ENCODE measurements around the gene FAM227B.
"Not testable (repeated sequence)": the region's sequence is repeated elsewhere in the genome, so short reads cannot be mapped to it uniquely, and the experiment has no call there.

FAM227B gene

GRCh38 chr15:49366496-49366895 is 254.1 kb downstream of the FAM227B start:
- no peak for DNase-seq

DNA sequence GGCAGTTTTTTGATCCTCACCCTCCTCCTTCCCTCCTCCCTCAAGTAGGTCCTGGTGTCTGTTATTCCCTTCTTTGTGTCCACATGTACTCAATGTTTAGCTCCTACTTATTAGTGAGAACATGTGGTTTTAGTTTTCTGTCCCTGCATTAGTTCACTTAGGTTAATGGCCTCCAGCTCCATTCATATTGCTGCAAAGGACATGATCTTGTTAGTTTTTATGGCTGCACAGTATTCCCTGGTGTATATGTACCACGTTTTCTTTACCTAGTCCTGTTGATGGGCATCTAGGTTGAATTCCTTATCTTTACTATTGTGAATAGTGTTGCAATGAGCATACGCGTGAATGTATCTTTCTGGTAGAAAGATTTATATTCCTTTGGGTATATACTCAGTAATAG is 259.2 kb downstream of the FAM227B start:
- DNase-seq = no peak

DNA sequence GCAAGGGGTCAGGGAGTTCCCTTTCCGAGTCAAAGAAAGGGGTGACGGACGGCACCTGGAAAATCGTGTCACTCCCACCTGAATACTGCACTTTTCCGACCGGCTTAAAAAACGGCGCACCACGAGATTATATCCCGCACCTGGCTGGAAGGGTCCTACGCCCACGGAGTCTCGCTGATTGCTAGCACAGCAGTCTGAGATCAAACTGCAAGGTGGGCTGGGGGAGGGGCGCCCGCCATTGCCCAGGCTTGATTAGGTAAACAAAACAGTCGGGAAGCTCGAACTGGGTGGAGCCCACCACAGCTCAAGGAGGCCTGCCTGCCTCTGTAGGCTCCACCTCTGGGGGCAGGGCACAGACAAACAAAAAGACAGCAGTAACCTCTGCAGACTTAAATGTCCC is 266.2 kb downstream of the FAM227B start:
- DNase-seq = not testable (repeated sequence)

DNA sequence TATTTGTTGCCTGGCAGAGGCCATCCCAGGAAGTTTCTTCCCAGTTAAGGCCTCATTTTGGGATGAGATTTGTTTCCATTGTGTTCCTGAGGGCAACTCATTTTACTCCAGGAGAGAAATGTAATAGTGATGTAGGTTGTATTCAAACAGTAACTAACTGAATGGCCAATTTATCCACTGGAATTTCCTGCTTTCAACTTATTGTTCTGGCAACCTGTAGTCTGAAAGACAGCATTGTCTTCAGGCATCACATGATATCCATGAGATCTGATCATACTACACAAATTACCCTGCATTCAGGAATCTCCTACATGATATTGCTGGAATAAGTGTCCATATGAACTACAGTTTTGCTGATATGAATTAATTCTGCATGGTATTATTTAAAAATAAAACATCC is 277.1 kb downstream of the FAM227B start:
- DNase-seq = no peak

- DNase-seq = no peak
Observed at GRCh38 chr15:49339656-49340055, 281.0 kb downstream of the FAM227B start.

GRCh38 chr15:49331951-49332350 is 288.7 kb downstream of the FAM227B start:
- DNase-seq = no peak

- no peak for DNase-seq
Observed at GRCh38 chr15:49331442-49331841, 289.2 kb downstream of the FAM227B start.

DNA sequence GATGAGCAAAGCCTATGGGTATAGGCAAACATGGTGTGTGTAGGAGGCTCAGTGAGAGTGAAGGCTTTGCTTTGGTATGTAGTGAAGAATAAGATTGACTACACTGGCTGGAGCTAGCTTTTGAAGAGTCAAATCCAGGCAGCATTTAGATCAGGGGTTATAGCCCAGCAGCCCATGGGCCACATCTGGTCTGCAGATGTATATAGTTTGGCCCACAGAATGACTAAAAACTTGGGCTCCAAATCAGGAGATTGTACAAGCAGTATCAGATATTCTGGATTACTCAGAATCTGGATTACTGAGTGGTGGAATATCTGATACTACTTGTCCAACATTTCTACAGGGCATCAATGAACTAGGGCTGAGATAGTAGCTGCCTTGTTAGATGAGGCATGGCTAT is 290.5 kb downstream of the FAM227B start:
- no peak for DNase-seq

- no peak for DNase-seq
Observed at GRCh38 chr15:49328941-49329340, 291.7 kb downstream of the FAM227B start.

DNA sequence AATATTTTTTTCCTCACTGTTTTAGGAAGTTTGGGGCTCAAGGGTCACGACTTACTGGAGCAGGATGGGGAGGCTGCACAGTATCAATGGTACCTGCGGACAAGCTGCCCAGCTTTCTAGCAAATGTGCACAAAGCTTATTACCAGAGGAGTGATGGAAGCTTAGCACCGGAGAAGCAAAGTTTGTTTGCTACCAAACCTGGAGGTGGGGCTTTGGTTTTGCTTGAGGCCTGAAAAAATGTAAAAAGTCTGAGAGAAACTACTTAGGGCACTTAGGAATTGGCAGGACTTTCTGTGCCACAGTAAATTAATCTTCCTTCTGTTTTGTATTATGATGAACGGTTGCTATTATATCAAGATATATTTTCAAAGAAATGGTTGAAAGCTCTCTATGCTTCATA is 292.7 kb downstream of the FAM227B start:
- DNase-seq = no peak

- no peak for DNase-seq
Observed at GRCh38 chr15:49323207-49323606, 297.4 kb downstream of the FAM227B start.

DNA sequence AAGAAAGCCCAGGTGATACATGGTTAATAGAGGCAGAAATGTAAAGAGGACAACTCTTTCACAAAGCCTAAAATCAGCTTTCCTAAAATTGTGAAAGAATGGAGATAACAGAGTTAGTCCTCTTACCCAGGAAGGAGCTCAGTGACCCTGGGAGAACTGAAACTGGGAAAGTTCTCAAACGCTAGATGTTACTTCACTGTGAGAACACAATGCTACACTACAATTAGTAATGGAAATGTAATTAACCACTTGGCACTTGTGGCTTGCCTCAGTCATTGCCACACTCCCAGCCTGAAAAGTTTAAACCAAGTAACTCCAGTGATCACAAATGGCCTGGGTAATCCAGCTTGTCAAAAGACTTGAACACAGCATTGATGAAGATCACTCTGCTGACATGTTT is 300.3 kb downstream of the FAM227B start:
- DNase-seq = no peak

DNA sequence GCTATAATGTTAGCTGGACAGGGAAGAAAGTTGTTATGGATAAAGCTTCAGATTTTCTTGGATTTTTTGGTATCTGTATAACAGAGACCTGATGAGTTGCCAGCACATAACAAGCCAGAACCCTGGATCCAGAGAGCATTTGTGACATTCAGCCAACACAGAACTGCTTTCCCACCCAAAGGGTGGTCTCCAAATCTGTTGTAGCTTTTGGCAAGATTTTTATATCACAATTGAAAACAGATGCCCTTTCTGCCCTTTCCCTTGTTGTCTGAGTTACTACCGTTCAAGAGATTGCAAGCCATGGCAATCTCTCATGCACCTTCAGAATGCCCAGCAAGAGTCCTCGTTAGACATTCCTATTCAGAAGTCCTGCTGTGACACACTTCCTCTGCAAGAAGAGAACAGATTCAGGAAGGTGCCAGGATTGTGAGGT is 305.2 kb downstream of the FAM227B start:
- no peak for DNase-seq

- DNase-seq = no peak
Observed at GRCh38 chr15:49314716-49315115, 305.9 kb downstream of the FAM227B start.

DNA sequence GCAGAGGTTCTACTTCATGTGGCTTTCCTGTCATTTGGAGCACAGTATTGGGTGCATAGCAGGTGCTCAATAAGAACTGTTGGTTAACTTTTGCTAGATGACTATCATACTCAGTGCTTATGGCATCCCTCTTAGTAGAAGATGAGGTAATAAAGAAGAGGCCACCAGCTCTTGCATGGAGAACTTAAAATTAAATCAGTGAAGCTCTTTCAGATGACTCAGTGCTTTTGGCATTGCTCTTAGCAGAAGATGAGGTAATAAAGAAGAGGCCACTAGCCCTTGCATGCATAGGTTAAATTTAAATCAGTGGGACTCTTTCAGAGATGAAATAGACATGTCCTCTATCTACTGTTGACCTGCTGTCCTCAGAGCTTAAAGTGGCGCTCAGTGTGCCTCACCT is 307.0 kb downstream of the FAM227B start:
- DNase-seq = peak; percentile 14

GRCh38 chr15:49309889-49310288 is 310.7 kb downstream of the FAM227B start:
- DNase-seq = peak; percentile 40

DNA sequence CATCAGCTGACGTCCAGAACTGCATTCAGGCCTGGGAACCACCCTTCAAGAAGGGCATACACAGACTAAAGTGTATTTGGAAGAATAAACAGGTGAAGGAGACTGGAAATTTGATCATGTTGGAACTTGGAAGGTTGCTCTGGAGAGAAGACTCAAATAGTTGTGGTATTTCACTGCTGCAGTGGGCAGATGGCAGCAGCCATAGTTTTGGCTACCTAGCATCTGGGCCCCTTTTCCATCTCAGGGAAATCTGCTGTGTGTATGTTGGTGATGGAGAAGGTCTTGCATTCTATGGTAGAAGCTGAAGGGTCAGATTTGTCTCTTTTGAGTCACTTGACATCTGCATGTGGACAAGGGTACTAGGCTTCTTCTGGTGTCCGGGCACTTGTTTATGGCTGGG is 311.9 kb downstream of the FAM227B start:
- DNase-seq = no peak

DNA sequence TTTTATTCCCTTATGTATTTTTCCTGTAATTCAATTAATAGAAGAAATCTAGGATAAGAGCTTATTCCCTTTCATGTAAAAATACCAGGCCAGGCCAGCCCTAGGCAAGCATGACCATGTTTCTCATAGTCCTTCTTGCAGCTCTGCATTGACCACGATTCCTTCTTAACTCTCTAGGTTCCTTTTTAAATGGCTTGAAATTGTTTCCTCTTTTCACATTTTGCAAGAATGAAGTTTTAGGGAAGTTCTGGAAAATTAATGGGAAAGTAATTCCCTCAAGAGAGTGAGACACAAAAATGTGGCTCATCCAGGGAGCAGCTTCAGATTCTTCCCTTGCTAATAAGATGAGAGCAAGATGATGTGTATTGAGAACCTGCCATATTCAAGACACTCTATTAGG is 314.1 kb downstream of the FAM227B start:
- DNase-seq = no peak

DNA sequence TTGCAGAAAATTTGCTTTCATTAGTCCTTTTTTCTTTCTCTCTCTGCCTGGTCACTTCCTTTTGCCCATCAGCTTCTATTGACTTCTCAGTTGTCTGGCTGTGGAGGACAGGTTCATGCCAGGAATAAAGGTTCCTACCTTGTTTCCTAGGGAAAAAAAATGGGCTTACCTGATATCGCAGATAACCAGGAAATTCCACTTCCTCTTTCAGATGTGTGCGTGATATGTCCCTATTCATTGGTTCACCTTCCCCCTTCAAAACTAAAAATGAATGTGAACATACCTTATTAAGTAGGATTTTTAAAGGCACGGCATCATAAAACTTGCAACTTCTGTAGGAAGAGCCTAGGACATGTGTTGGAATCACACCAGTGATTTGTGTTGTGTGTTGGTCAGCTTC is 317.6 kb downstream of the FAM227B start:
- no peak for DNase-seq

DNA sequence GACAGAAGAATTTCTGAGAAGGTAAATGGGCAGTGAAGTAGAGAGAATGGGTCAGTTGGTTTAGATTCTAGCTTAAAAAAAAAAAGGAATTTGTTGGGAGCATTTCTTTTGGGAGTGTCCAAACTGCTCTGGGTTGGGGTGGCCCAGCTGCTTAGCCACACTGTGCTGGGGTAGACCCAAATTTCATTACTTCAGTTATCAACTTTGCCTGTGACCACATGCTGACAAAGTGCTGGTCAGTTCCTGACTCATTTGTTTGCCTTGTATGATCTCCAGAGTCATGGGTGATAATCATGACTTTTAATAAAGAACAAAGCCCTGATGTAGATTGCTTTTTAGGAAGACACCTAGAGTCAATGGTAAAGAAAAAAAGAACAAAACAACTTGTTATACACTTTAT is 319.1 kb downstream of the FAM227B start:
- DNase-seq = no peak

DNA sequence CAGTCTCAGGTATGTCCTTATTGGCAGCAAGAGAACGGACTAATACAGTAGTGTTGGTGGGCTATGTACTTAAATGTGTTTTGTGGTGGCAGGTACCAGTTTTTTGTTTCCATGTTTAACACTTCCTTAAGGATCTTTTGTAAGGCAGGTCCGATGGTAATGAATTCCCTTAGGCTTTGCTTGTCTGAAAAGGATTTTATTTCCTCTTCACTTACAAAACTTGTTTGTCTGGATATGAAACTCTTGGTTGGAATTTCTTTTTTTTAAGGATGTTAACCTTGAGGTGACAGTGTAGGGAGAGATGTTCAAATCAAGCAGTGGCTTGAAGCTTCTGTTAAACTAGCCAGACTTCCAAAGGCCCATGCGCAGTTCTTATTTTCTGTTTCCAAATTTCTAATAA is 319.8 kb downstream of the FAM227B start:
- no peak for DNase-seq

DNA sequence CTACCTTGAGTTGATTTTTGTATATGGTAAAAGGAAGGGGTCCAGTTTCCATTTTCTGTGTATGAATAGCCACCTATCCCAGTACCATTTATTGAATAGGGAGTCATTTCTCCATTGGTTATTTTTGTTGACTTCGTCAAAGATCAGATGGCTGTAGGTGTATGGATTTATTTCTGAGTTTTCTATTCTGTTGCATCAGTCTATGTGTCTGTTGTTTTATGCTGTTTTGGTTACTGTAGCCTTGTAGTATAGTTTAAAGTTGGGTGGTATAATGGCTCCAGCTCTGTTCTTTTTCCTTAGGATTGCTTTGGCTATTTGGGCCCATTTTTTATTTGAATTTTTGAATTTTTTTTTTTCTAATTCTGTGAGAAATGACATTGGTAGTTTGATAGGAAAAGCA is 323.0 kb downstream of the FAM227B start:
- DNase-seq = no peak

DNA sequence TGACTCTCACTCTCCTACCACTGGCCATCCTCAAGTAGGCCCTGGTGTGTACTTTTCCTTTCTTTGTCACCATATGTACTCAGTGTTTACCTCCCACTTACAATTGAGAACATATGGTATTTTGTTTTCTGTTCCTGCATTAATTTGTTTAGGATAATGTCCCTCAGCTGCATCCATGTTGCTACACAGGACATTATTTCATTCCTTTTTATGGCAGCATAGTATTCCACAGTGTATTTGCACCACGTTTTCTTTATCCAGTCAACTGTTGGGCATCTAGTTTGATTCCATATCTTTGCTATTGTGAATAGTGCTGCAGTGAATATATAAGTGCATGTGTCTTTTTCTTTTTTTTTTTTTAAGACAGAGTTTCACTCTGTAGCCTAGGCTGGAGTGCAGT is 324.4 kb downstream of the FAM227B start:
- DNase-seq = no peak

GRCh38 chr15:49293941-49294340 is 326.7 kb downstream of the FAM227B start:
- no peak for DNase-seq

DNA sequence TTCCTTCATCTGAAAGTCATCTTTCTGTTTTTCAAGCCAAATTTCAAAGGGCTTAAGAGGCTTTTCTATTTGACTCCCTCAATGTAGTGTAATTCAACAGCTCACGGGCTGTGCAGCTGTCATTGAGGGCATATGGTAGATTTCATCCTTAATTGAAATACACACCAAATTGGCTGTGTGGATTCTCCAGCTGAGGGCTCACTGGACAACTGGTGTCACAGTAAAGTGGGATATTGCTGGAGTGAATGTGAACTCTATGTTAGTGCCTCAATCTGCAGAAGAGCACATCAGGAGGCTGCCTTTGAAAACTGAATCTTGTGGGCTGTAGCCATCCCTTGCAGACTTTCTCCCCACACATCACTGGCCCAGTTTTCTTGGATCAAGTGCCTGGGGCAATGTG is 330.4 kb downstream of the FAM227B start:
- DNase-seq = no peak

GRCh38 chr15:49288391-49288790 is 332.2 kb downstream of the FAM227B start:
- no peak for DNase-seq
